SK-N-SH treated with all-trans-retinoic acid at 6 μM for 48 hours (cell line): ENCODE results near the gene ESD.

Source experiments
- ATAC-seq: fragments of 200-7000 bp; cut with Tn5 transposase; 3 replicates; pipeline ENCODE4 v1.9.1; 2020; ENCODE audit warnings: mild to moderate bottlenecking, moderate library complexity
- ARNTL ChIP-seq: fragments of 450-650 bp; formaldehyde crosslinking; IDR thresholded peaks from 2 replicates; pipeline ENCODE4 v1.5.0; 2020; ENCODE audit warnings: low read depth, mild to moderate bottlenecking, moderate library complexity, borderline replicate concordance
- BACH2 ChIP-seq: fragments of 250-450 bp; sonication (Bioruptor Pico); IDR thresholded peaks from 2 replicates; pipeline ENCODE4 v1.9.0; 2021; ENCODE audit warnings: mild to moderate bottlenecking, borderline replicate concordance
- CSDC2 ChIP-seq: fragments of 250-450 bp; sonication (Bioruptor Pico); IDR thresholded peaks from 2 replicates; pipeline ENCODE4 v1.5.0; 2020; ENCODE audit warnings: mild to moderate bottlenecking, moderate library complexity
- ESRRG ChIP-seq: fragments of 250-450 bp; sonication (Bioruptor Pico); IDR thresholded peaks from 2 replicates; pipeline ENCODE4 v1.6.1; 2021; ENCODE audit warnings: mild to moderate bottlenecking
- GLIS3 ChIP-seq: fragments of 250-450 bp; sonication (Bioruptor Pico); IDR thresholded peaks from 2 replicates; pipeline ENCODE4 v1.5.0; 2020; ENCODE audit warnings: mild to moderate bottlenecking, moderate library complexity
- ISL1 ChIP-seq: fragments of 250-450 bp; sonication (Bioruptor Pico); IDR thresholded peaks from 2 replicates; pipeline ENCODE4 v2.1.2; 2022; ENCODE audit warnings: mild to moderate bottlenecking, moderate library complexity
- PPARA ChIP-seq: fragments of 250-450 bp; sonication (Bioruptor Pico); IDR thresholded peaks from 2 replicates; pipeline ENCODE4 v1.5.0; 2020; ENCODE audit warnings: mild to moderate bottlenecking, borderline replicate concordance
- SNAI2 ChIP-seq: fragments of 250-450 bp; sonication (Bioruptor Pico); IDR thresholded peaks from 2 replicates; pipeline ENCODE4 v1.5.0; 2020; ENCODE audit warnings: mild to moderate bottlenecking, moderate library complexity
- TCF4 ChIP-seq: fragments of 250-450 bp; sonication (Bioruptor Pico); IDR thresholded peaks from 2 replicates; pipeline ENCODE4 v1.8.0; 2021; ENCODE audit warnings: mild to moderate bottlenecking, moderate library complexity, borderline replicate concordance
- TOX ChIP-seq: fragments of 250-450 bp; sonication (Bioruptor Pico); IDR thresholded peaks from 2 replicates; pipeline ENCODE4 v1.8.0; 2021; ENCODE audit warnings: mild to moderate bottlenecking, moderate library complexity, borderline replicate concordance
- ZC3H10 ChIP-seq: fragments of 250-450 bp; sonication (Bioruptor Pico); IDR thresholded peaks from 2 replicates; pipeline ENCODE4 v1.5.1; 2021; ENCODE audit warnings: mild to moderate bottlenecking, moderate library complexity
- ZFP3 ChIP-seq: fragments of 250-450 bp; sonication (Bioruptor Pico); IDR thresholded peaks from 2 replicates; pipeline ENCODE4 v1.5.0; 2020; ENCODE audit warnings: mild to moderate bottlenecking, moderate library complexity
- ZFP30 ChIP-seq: fragments of 450-650 bp; formaldehyde crosslinking; IDR thresholded peaks from 2 replicates; pipeline ENCODE4 v1.5.0; 2022; ENCODE audit warnings: mild to moderate bottlenecking, moderate library complexity
- ZNF565 ChIP-seq: fragments of 450-650 bp; formaldehyde crosslinking; conservative IDR thresholded peaks from 2 replicates; pipeline ENCODE4 v1.5.0; 2020; ENCODE audit warnings: low read depth, mild to moderate bottlenecking, moderate library complexity
- ZNF70 ChIP-seq: fragments of 450-650 bp; formaldehyde crosslinking; IDR thresholded peaks from 2 replicates; pipeline ENCODE4 v1.5.0; 2020; ENCODE audit warnings: mild to moderate bottlenecking, moderate library complexity
- ZNF8 ChIP-seq: fragments of 450-650 bp; formaldehyde crosslinking; IDR thresholded peaks from 2 replicates; pipeline ENCODE4 v1.5.0; 2020; ENCODE audit warnings: mild to moderate bottlenecking, moderate library complexity
- TF ChIP-seq, protein P1 (sequence below): fragments of 250-450 bp; sonication (Bioruptor Pico); IDR thresholded peaks from 2 replicates; pipeline ENCODE4 v1.5.1; 2020; ENCODE audit warnings: low read depth, mild to moderate bottlenecking, moderate library complexity
- TF ChIP-seq, protein P2 (sequence below): fragments of 250-450 bp; sonication (Bioruptor Pico); IDR thresholded peaks from 2 replicates; pipeline ENCODE4 v1.8.0; 2020; ENCODE audit warnings: mild to moderate bottlenecking, moderate library complexity, borderline replicate concordance
- TF ChIP-seq, protein P3 (sequence below): fragments of 250-450 bp; sonication (Bioruptor Pico); IDR thresholded peaks from 2 replicates; pipeline ENCODE4 v1.5.1; 2021; ENCODE audit warnings: mild to moderate bottlenecking, moderate library complexity
- TF ChIP-seq, protein P4 (sequence below): fragments of 250-450 bp; sonication (Bioruptor Pico); IDR thresholded peaks from 2 replicates; pipeline ENCODE4 v1.5.0; 2020; ENCODE audit warnings: mild to moderate bottlenecking, moderate library complexity

The ESD gene

DNA sequence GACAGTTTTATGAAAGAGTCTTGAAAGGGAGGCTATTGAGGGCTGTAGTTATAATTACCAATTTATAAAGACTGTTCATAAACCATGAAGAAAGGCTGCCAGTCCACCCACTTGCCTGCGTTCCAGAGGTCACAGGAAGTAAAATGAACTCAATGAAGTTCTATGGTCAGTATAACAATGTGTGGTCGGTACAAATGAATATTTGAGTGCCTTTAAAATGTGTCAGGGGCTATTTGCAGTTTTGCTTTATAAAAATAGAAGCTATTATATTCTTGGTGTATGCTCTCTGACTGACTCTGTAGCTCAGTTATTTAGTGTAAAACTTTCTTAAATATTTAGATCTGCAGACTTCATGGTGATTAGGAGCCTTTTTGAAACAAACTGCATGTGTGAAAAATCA lies 47.0 kb downstream of the ESD start (continued):
- TF ChIP-seq, protein P1, sequence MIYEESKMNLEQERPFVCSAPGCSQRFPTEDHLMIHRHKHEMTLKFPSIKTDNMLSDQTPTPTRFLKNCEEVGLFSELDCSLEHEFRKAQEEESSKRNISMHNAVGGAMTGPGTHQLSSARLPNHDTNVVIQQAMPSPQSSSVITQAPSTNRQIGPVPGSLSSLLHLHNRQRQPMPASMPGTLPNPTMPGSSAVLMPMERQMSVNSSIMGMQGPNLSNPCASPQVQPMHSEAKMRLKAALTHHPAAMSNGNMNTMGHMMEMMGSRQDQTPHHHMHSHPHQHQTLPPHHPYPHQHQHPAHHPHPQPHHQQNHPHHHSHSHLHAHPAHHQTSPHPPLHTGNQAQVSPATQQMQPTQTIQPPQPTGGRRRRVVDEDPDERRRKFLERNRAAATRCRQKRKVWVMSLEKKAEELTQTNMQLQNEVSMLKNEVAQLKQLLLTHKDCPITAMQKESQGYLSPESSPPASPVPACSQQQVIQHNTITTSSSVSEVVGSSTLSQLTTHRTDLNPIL (CRISPR knock-in tag): no peak
- TF ChIP-seq CSDC2 (CRISPR knock-in tag): no peak
- no peak for TF ChIP-seq ZNF565 (CRISPR knock-in tag)
- no peak for TF ChIP-seq BACH2 (CRISPR knock-in tag)
- no peak for TF ChIP-seq TOX
- TF ChIP-seq GLIS3: no peak

DNA sequence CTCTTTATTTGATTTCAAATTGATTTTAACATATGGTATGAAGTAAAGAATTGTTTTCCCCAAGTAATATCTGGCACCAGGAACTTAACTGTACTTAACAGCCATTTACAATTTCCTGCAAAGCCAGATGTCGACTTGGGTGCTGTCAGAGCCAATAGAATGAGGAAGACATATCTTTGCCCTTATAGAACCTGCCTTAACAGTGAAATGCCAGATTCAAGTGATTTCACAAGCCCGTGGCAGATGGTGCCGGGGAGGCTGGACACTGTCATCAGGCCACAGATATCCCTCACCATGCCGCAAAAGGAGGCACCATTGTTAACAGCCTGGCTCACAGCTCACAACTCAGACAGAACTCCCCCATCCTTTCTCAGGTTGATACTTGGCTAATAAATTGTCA lies 48.7 kb downstream of the ESD start:
- ATAC-seq: peak; percentile 88
- peak; percentile 89 for TF ChIP-seq TCF4 (CRISPR knock-in tag)
- TF ChIP-seq, protein P2, sequence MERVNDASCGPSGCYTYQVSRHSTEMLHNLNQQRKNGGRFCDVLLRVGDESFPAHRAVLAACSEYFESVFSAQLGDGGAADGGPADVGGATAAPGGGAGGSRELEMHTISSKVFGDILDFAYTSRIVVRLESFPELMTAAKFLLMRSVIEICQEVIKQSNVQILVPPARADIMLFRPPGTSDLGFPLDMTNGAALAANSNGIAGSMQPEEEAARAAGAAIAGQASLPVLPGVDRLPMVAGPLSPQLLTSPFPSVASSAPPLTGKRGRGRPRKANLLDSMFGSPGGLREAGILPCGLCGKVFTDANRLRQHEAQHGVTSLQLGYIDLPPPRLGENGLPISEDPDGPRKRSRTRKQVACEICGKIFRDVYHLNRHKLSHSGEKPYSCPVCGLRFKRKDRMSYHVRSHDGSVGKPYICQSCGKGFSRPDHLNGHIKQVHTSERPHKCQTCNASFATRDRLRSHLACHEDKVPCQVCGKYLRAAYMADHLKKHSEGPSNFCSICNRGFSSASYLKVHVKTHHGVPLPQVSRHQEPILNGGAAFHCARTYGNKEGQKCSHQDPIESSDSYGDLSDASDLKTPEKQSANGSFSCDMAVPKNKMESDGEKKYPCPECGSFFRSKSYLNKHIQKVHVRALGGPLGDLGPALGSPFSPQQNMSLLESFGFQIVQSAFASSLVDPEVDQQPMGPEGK: no peak
- TF ChIP-seq ZFP3 (CRISPR knock-in tag): no peak
- TF ChIP-seq, protein P3, sequence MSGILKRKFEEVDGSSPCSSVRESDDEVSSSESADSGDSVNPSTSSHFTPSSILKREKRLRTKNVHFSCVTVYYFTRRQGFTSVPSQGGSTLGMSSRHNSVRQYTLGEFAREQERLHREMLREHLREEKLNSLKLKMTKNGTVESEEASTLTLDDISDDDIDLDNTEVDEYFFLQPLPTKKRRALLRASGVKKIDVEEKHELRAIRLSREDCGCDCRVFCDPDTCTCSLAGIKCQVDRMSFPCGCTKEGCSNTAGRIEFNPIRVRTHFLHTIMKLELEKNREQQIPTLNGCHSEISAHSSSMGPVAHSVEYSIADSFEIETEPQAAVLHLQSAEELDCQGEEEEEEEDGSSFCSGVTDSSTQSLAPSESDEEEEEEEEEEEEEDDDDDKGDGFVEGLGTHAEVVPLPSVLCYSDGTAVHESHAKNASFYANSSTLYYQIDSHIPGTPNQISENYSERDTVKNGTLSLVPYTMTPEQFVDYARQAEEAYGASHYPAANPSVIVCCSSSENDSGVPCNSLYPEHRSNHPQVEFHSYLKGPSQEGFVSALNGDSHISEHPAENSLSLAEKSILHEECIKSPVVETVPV: 0 out of 2 replicates have a peak, but pooled peaks have one; percentile 49
- TF ChIP-seq ZNF8 (CRISPR knock-in tag): no peak
- TF ChIP-seq ISL1 (CRISPR knock-in tag): peak; percentile 69
- TF ChIP-seq PPARA (CRISPR knock-in tag): no peak
- no peak for TF ChIP-seq ZFP30
- TF ChIP-seq ARNTL: no peak

DNA sequence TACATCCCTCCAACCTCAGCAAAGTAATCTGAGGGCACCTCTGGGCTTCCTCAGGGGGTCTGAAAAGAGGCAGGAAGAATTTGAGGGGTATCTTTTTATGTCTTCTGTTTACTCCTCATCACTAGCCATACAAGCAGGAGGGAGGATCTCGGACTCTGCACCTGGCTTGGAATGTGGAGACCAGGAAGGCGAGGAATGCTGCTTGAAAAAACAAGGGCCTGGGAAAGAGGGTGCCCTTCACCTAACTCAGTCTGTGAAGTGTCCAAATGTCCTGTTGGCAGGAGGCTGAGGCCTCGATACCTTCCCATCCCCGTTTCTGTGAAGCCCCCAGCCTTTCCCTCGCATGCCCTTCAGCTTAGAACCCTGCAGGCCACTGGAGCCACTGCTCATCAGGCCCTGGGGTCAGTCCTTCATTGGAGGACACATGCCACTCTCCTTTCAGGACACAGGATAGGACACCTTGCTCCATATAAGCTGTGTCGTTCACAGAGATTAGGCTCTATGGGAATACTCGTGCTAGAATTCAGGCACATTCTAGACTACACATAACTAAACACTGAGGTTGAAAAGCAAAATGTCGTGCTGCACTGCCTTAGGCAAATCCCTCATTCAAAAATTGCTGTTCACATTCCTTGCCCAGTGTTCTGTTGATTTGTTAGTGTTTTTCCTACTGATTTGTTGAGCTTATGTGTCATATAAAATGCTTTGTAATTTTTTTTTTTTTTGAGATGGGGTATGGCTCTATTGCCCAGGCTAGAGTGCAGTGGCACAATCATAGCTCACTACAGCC lies 49.7 kb downstream of the ESD start:
- ATAC-seq: no peak
- TF ChIP-seq ISL1 (CRISPR knock-in tag): no peak
- TF ChIP-seq ZFP3 (CRISPR knock-in tag): no peak
- TF ChIP-seq ZC3H10: no peak
- no peak for TF ChIP-seq CSDC2 (CRISPR knock-in tag)
- no peak for TF ChIP-seq ZNF565 (CRISPR knock-in tag)
- TF ChIP-seq ZFP30: no peak
- no peak for TF ChIP-seq GLIS3
- TF ChIP-seq, protein P2: no peak
- TF ChIP-seq TOX: no peak
- TF ChIP-seq ESRRG: no peak
- TF ChIP-seq PPARA (CRISPR knock-in tag): no peak
- TF ChIP-seq, protein P1 (CRISPR knock-in tag): no peak
- TF ChIP-seq ZNF8 (CRISPR knock-in tag): no peak
- no peak for TF ChIP-seq ARNTL
- no peak for TF ChIP-seq ZNF70
- TF ChIP-seq SNAI2 (CRISPR knock-in tag): no peak
- TF ChIP-seq, protein P4, sequence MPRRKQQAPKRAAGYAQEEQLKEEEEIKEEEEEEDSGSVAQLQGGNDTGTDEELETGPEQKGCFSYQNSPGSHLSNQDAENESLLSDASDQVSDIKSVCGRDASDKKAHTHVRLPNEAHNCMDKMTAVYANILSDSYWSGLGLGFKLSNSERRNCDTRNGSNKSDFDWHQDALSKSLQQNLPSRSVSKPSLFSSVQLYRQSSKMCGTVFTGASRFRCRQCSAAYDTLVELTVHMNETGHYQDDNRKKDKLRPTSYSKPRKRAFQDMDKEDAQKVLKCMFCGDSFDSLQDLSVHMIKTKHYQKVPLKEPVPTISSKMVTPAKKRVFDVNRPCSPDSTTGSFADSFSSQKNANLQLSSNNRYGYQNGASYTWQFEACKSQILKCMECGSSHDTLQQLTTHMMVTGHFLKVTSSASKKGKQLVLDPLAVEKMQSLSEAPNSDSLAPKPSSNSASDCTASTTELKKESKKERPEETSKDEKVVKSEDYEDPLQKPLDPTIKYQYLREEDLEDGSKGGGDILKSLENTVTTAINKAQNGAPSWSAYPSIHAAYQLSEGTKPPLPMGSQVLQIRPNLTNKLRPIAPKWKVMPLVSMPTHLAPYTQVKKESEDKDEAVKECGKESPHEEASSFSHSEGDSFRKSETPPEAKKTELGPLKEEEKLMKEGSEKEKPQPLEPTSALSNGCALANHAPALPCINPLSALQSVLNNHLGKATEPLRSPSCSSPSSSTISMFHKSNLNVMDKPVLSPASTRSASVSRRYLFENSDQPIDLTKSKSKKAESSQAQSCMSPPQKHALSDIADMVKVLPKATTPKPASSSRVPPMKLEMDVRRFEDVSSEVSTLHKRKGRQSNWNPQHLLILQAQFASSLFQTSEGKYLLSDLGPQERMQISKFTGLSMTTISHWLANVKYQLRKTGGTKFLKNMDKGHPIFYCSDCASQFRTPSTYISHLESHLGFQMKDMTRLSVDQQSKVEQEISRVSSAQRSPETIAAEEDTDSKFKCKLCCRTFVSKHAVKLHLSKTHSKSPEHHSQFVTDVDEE (CRISPR knock-in tag): no peak
- TF ChIP-seq TCF4 (CRISPR knock-in tag): no peak
- TF ChIP-seq BACH2 (CRISPR knock-in tag): no peak
